NCI-H510A (cell line): Measurements from ENCODE around the gene CHRNA7.
"Not testable (repeated sequence)": the region's sequence is repeated elsewhere in the genome, so short reads cannot be mapped to it uniquely, and the experiment has no call there.

ENCODE experiments used
- DNase-seq: peaks from one replicate; lab custom pipeline; 2025; lab: John Stamatoyannopoulos, UW

Gene CHRNA7

DNA sequence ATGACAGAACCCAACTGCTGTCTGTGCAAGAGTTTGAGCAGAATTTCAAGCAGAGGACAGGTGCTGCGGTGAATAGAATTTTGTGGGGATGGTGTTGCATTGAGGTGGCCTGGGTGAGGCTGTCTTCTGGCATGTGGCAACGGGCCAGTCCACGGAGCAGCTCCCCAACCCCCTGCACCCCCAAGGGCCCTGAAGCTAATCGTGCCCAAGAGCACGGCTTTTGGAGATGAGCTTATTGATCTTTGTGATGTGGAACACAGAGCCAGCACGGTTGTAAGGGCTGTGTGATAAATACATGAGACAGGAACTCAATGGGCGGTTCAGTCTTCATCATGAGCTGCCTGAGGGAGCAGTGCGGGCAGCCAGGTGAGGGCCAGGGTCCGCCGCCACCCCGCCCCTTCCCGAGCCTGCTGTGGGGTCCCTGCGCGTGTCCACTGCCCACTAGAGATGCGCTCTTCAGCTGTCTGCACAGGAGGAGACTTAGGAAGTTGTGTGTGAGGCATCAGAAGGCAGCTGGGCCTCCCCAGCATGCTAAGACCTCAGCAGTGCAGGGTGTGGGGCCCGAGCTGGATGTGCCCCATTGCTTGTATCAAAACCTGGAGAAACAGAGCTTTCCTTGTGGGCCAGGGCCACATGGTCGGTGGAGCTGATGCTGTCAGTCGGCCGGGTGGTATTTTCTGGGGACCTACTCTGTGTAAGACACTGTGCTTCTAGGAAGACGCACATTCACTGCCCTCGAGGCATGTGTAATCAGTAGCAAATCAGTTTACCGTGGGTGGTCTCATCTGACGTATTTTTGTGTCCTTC, 90.5 kb downstream of the CHRNA7 start:
- DNase-seq, result no peak

DNA sequence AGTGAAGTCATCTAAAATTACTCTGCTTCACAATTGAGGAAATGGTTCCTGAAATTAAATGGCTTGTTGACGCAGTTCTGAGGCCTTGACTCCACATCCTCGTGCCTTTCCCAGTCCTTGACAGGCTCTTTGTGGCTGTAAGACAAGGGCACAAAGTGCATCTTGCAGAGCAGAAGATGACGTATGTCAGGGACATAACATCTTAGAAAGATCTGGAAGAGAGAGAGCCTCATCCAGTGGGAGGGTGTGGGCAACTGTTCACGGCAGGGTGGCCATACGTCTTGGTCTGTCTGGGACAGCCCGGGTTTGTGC, 91.0 kb downstream of the CHRNA7 start:
- no peak for DNase-seq

DNA sequence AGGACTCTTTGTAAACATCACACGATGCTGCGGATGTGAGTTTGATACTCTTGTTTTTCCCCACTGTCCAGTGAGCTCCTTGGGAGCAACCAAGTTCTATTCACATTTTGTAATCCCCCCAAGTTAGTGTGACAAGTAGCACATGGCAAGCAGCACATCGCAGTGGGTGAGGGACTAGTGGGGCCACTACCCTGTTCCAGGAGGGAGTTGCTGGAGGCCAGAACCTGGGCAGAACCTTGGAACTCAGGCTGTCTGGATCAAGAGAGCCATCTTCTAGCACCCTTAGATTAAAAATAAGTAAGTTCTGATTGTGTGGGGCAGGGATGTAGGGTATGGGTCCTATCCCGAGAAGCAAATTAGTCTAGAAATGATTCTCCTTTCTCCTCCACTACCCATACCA, 91.7 kb downstream of the CHRNA7 start:
- DNase-seq, result no peak

DNA sequence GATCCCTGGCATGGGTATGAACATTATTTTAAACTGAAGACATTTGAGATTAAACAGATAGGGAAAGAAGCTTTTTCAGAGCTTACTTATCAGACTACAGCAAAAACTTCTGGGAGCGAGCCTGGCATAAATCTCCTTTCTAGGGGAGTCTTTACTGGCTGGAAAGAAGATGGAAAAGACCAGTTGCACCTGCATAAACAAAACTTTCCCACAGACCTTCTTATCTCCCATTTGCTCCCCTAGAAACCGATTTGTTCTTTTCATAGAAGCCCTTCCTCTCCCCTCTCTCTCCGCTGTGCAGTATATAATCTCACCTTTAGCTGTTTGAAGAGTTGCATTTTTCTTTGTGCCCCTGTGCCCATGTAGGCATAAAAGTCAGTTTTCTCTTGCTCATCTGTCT, 93.2 kb downstream of the CHRNA7 start:
- DNase-seq, result no peak

DNA sequence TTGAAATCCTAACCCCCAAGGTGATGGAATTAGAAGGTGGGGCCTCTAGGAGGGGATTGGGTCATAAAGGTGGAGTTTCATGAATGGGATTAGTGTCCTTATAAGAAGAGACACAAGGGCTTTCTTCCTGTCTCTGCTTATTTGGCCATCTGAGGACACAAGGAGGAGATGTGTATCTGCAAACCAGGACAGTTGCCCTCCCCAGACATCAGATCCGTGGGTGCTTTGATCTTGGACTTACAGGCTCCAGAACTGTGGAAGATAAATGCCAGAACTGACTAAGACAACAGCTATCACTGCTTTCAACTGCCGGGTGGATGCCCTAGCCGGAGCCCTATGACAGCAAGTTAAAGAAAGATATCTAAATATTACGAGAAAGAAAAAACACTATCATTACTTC, 94.4 kb downstream of the CHRNA7 start:
- no peak for DNase-seq

DNA sequence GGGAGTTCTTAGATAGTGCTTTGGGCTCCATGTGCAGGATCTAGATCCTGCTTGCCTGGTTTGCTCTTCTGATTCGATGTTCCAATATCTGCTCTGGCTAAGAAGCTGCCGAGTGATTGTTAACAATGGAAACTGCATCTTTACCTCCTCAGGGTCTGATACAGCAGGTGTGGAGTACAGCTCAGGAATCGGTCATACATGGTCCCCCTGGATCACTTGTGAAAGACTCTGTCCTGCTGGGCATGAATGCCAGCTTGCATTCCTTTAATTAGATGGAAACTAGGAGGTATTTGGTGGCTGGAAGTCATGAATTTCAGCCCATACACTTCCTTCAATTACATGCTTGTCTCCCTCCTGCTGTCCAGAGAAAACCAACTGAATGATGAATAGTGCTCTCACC, 95.3 kb downstream of the CHRNA7 start:
- no peak for DNase-seq

DNA sequence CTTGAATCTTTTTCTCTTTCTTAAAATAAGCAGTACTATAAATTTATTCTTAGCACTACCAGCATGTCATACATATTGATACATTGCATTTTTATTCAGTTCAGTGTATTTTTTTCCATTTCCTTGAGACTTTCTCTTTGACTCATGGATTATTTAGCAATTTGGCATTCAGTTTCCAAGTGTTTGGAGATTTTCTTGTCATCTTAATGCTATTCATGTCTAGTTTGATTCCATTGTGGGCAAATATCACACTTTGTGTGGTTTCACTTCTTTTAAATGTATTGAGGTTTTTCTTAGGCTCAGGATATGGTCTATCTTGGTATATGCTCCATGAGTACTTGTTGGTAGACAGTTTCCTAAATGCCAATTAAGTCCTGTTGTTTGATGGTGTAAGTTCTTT, 99.5 kb downstream of the CHRNA7 start:
- DNase-seq, result no peak

DNA sequence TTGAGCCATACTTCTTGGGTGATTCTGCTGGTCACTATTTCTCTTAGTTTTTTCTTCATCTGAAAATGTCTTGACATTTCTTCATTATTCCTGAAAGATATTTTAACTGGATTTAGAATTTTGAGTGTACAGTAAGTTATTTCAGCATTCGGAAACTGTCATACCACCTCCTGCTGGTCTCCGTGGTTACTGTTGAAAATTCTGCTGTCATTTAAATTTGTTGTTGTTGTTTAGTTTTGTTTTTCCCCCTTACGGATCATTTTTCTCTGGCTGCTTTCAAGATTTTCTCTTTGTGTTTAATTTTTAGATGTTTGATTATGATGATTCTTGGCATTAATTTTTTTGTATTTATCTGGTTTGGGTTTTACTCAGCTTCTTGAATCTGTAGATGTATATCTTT, 100.5 kb downstream of the CHRNA7 start:
- DNase-seq, result no peak

DNA sequence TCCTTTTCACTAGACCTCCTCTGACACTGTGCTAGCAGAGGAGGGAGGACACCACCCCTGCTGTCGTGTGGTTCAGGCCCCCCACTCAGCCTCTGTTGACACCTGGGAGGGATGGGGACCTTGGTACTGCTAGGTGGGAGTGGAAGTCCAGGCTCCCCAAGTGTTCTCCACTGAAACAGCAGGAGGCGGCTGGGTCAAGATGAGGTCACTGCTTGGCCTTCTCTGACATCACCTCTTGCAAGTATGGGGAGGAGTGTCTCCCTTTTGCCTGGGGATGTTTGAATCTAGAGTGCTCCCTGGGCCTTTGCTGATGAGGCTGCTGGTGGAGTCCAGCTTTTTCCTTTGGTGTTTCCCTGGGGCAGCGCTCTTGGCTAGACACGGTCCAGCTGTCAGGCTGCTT, 101.5 kb downstream of the CHRNA7 start:
- no peak for DNase-seq

DNA sequence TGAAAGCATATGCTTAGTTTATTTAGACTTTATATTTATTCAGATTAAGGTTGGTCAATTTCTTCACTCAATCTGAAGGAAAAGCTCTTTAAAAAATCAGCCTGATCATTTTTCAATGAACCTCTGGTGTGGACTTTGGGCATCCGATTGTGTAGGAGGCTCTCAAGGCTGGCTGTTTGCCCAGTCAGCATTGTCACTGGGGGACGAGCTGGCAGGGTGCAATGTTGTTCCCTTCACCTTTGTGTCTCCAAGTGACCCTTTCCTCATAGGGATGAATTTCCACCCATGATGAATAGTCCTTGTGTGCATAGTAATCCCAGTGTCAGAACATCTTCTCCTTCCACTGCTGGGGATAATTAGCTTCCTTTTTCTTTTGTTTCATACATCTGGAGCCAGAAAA, 102.5 kb downstream of the CHRNA7 start:
- no peak for DNase-seq

DNA sequence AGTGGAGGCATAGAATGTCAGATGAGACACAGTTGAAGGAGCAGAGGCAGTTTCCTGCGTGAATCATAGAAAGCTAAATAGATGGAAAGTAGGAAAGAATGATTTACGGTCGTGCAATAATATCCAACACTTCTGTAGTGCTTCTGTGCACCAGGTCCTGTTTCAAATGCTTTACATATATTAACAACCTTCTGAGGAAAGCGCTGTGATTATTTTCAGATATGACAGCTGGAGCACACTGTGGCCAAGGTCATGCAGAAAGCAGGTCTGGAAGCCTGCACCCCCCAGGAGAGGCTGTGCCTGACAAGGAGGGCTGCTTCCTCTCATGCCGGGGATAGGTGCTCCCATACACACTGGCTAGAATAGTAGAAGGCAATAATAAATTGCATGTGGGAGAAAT, 104.5 kb downstream of the CHRNA7 start:
- DNase-seq, result no peak

DNA sequence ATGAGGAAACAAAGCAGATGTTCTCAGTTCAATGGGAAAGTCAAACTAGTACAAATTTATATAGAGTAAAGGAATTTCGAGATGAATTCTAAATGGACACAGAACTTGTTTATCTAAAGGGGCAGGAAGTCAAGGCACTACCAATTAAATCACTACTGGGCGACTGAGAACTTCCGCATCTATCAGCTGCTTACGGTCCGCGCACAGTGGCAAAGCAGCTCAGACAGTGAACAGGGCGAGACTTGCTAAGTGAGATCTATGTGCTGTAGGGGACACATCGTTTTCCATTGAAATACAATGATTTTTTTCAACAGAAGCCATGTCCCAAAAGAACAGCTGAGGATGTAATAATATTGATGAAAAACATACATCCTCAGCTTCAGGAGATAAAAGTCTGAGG, 105.0 kb downstream of the CHRNA7 start:
- DNase-seq, result no peak

DNA sequence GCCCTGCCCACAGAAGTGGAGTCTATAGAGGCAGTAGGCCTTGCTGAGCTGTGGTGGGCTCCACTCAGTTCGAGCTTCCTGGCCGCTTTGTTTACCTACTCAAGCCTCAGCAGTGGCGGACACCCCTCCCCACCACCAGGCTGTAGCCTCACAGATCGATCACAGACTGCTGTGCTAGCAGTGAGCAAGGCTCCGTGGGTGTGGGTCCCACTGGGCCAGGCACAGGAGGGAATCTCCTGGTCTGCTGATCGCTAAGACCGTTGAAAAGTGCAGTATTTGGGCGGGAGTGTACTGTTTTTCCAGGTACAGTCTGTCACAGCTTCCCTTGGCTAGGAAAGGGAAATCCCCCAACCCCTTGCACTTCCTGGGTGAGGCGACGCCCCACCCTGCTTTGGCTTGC, 115.2 kb downstream of the CHRNA7 start:
- not testable (repeated sequence) for DNase-seq

DNA sequence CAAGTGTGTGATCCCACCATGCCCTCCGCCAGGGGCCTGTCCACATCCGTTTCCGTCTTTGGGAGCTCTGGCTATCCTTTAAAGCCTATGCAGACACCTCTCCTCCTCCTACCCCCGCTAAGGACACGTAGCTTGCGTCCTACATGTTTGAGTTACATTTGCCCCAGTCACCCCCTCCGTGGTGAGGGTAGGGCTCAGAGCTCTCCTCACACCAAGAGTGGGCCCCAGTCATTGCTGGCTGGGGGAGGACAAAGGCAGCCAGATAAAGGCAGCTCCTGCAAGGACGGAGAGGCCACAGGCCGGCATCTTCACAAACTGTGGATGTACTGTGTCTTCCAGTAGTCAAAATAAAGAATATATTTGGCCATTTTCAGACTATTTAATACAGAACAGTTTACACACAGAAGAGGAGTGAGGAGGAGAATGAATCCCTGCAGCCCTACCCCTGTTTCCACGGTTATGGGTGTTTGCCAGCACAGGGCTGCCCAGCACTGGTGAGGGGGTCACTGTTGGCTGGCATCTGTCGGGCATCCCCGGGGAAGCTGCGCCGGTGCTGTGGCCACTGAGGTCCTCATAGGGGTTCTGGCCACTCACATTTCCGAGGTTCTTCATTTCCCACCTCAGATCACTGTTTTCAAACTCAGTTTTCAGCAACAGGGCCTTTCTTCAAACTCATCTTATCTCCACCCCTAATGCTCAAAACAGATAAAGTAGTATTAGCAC, 118.7 kb downstream of the CHRNA7 start:
- no peak for DNase-seq

DNA sequence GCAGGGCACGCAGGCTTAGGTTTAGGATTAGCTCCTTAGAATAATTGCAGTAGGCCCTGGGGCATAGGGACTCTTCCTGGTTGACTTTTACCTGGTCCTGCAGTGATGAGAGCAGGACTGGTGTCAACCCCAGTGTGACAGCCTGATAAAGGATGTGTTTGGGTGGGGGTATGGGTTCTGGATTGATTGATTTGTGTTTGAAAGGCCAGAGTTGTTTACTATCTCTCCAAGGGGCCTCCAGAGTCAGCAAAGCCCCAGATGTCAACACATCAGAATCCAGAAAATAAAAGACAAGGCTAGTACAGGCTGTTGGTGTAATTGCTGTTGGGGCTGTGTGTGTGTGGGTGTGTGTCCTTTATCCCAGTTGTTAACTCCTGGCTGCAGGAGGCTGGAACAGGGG, 122.3 kb downstream of the CHRNA7 start:
- DNase-seq, result no peak

DNA sequence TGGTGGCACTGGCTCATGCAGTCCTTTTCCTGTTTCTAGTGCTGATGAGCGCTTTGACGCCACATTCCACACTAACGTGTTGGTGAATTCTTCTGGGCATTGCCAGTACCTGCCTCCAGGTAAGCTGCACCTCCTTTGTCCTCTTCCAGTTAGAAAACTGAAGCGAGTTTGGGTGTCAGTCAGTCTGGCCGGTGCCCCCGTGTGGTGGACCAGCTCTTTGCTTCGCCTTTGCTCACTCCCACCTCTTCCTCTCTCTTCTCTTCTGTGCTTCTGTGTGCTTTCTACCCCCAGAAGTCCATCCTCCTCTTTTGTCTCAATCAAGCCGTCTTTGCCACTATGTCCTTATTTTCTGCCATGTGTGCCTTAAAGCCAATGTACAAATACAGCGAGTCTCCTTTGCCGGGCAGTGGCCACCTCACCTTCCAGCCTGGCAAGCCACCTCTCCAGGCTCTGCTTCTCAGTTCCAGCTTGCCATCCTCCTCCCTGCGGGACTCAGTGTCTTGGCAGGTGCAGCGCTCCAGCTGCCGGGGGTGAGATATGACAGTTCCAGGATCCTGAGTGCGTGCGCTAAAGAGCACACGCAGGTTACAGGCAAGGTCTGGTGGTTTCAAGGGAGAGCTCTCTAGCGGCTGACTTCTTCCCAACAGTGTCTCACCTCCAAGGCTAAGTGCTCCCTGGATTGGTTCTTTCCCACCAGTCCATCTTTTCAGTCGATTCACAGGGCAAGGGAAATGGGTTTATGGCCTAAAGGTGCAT, 123.7 kb downstream of the CHRNA7 start:
- not testable (repeated sequence) for DNase-seq

DNA sequence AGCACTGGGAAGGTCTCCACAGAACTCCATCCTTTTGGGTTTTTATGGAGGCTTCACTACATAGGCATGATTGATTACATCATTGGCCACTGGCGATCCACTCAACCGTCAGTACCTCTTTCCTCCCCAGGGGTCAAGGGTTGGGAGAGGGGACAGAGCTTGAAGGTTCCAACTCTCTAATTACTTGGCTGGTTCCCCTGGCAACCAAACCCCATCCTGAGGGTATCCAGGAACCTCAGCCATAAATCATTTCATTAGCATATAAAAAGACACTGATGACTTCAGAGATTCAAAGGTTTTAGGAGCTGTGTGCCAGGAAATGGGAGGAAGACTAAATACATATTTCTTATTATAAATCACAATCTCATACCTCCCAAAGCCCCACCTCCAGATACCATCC, 131.8 kb downstream of the CHRNA7 start:
- DNase-seq, result not testable (repeated sequence)

DNA sequence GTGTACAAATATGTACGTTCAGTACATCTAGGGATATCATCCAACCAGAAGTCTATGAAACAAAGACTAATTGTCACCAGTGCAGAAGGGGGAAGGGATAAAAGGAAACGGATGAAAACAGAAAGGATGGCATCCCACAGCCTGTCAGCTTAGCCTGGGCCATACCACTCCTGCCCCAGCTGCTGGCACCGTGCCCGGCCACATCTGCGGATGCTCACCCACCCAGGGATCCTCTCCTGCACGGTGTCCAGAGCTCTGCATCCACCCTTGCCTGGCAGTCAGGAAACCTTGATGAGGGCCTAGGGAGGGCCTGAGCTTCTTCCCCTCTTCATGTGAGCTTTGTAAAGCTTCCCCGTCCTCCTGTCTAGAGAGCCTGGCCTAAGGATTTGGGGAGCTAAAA, 133.8 kb downstream of the CHRNA7 start:
- not testable (repeated sequence) for DNase-seq

DNA sequence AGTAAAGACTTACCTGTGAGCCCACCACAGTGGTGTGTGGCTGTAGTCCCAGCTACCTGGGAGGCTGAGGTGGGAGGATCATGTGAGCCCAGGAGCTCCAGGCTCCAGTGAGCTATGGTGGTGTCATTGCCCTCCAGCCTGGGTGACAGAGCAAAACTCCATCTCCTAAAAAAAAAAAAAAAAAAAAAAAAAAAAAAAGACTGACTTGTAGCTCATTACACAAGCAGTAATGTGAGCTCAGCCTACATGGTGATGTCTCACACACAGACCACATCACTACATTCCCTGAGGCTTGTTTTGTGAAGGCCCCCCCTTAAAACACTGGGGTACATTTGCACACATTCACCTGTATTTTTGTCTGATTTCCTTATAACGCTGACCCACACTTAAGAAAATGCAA, 134.4 kb downstream of the CHRNA7 start:
- DNase-seq, result not testable (repeated sequence)

DNA sequence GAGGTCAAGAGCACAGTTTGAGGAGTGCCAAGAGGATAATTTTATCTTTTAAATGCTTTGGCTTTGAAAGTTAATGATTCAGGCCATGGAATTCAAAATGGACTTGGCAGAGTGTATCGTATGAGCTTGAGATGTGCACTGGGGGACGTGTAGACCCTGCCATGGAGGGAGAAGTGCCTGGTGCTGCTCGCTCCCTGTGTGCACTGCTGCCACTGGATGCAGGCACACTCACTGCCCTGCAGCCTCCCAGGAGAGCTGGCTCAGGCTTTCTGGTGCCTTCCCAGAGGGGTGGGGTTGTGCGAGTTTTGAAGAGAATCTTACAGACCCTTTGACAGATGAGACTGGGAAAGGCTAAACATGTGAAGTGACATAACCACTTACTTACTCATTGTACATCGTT, 135.5 kb downstream of the CHRNA7 start:
- not testable (repeated sequence) for DNase-seq

DNA sequence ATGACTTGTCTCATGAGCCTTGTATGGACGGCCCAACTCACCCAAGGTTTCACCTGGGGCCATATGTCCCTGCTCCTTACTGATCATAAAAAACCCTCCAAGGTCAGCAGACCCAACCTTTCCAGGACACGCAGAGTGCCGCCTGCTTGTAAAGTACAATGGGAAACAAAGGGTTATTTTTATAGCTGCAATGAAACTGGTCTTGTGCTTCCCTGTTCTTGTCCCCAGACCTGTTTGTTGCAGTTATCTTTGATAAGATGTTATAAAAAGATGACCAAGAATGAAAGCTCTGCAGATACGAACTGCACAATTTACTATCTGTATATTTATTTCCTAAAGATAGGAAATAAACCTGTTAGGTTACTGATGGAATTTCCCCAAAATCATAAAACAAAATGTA, 136.0 kb downstream of the CHRNA7 start:
- not testable (repeated sequence) for DNase-seq

DNA sequence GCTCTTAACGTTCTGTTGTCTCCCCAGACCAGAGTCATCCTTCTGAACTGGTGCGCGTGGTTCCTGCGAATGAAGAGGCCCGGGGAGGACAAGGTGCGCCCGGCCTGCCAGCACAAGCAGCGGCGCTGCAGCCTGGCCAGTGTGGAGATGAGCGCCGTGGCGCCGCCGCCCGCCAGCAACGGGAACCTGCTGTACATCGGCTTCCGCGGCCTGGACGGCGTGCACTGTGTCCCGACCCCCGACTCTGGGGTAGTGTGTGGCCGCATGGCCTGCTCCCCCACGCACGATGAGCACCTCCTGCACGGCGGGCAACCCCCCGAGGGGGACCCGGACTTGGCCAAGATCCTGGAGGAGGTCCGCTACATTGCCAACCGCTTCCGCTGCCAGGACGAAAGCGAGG, 137.6 kb downstream of the CHRNA7 start:
- DNase-seq, result not testable (repeated sequence)

DNA sequence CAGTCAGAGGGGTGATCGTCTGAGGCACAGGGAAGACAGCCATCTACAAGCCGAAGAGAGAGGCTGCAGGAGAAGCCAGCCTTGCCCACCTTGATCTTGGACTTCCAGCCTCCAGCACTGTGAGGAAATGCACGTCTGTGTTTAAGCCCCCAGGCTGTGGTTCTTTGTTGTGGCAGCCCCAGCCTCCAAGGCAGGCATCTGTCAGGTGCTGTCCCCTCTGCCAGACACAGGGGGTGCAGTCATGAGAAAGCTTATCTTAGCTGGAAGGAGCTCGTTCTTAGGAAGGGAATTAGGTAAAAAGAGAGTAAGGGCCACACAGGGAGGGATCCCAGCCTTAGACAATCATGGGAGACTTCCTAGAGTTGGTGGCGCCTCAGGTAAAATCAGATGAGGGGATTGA, 150.3 kb downstream of the CHRNA7 start:
- not testable (repeated sequence) for DNase-seq
